Mesothelial cell of epicardium (in vitro differentiated cells): ENCODE results near the gene TMEM252. TPM values are rescaled to one million over a fixed set of nuclear protein-coding genes. Genes with fewer than 3 reads are reported as not detected.

Experiments
- DNase-seq, 2 experiments: peaks; one replicate each; pipeline ENCODE4 v3.0.0; 2021; ENCODE audit warnings: low spot score in 2 of 2; ENCODE audit not compliant: unreplicated experiment in 2 of 2
- H3K27ac Mint-ChIP-seq: 2 replicates; pipeline ENCODE4 v1.8.0; 2021; ENCODE audit warnings: mixed read lengths
- H3K27me3 Mint-ChIP-seq: 2 replicates; pipeline ENCODE4 v1.8.0; 2021; ENCODE audit warnings: low read depth, mixed read lengths
- H3K36me3 Mint-ChIP-seq: 2 replicates; pipeline ENCODE4 v1.8.0; 2021; ENCODE audit warnings: mixed read lengths
- H3K4me1 Mint-ChIP-seq: 2 replicates; pipeline ENCODE4 v1.8.0; 2021; ENCODE audit warnings: mixed read lengths
- H3K4me3 Mint-ChIP-seq: 2 replicates; pipeline ENCODE4 v1.8.0; 2021; ENCODE audit warnings: mild to moderate bottlenecking, moderate library complexity, mixed read lengths
- H3K9me3 Mint-ChIP-seq: 2 replicates; pipeline ENCODE4 v1.8.0; 2021; ENCODE audit warnings: mixed read lengths
- CTCF ChIP-seq: fragments of 200-600 bp; sonication (generic); IDR thresholded peaks from one replicate; pipeline ENCODE4 v1.5.0; 2021; ENCODE audit warnings: antibody characterized with exemption; ENCODE audit not compliant: unreplicated experiment
- total RNA-seq: library from RNA; stranded (reverse); gene quantifications from 3 replicates; pipeline ENCODE4 v1.2.1, GENCODE V29; 2021

TMEM252 gene
- total RNA-seq, 1 donor from 2014 or later: not detected

- no peak overlapping the region for H3K4me3 Mint-ChIP-seq
- no peak for TF ChIP-seq CTCF
- H3K27me3 Mint-ChIP-seq: peaks cover 8% of the 10 kb centered on the region
- DNase-seq: no peak
- peaks cover 17% of the 10 kb centered on the region for H3K9me3 Mint-ChIP-seq
- H3K4me1 Mint-ChIP-seq: peaks cover 30% of the 10 kb centered on the region
- peak overlapping the region; percentile 64 for H3K27ac Mint-ChIP-seq
- no peaks in the 10 kb centered on the region for H3K36me3 Mint-ChIP-seq
Measured at GRCh38 chr9:68522954-68523353, 17.7 kb downstream of the TMEM252 start.

DNA sequence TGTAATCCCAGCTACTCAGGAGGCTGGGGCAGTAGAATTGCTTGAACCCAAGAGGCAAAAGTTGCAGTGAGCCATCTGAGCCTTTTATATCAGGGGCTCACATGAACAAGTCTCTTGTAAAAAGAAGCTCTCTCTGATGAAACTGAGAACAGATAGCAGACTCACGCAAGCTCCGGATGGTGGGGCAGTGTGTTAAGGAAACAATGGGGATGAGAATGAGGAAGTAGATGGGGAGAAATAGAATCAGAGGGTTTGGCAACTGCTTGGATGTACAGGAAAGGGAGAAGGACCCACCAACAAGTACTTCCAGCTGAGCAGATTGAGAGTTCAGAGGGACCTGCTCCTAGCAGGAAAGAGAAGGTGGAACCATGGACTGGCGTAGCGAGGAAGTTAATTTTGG, 18.6 kb downstream of the TMEM252 start:
- no peak for DNase-seq
- Mint-ChIP-seq H3K36me3 (no peaks in the 10 kb centered on the region), H3K27me3 (peaks cover 2% of the 10 kb centered on the region), H3K4me1 (peaks cover 30% of the 10 kb centered on the region), H3K9me3 (peaks cover 23% of the 10 kb centered on the region), H3K27ac (no peak overlapping the region), H3K4me3 (no peak overlapping the region)
- TF ChIP-seq CTCF: no peak

DNA sequence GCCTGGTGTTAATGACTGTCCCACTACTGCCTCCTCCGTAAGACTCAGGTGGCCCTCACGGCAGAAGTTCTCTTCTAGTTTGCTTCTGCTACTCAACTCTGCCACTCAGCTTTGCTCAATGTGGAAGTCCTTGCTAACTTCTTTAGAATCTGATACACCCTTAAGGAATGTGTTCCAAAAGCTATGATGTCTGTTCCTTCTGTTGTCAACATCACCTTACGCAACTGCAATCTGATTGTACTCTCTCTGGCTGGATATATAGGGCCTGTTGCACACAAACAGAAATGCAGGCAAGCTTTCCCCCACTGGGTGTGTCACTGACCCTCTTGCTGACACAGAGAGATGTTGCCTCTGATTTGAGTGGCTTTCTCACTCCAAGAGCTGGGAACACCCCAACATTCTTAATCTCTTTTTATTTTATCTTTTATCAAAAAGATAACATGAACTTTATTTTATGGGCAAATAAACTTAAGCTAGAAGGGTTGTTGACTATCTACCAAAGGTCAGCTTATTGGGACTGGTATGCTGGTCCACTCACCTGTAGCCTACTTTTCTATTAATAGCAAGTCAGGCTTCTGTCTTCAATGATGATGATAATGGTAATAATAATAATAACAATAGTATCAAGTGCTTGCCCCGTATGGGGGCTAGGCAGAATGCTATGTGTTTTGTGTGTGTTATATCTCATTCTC, 25.2 kb downstream of the TMEM252 start:
- no peak overlapping the region for H3K27ac Mint-ChIP-seq
- DNase-seq: no peak
- H3K4me1 Mint-ChIP-seq: no peaks in the 10 kb centered on the region
- H3K4me3 Mint-ChIP-seq: no peak overlapping the region
- no peaks in the 10 kb centered on the region for H3K36me3 Mint-ChIP-seq
- H3K9me3 Mint-ChIP-seq: peaks cover 18% of the 10 kb centered on the region
- no peak for TF ChIP-seq CTCF
- peaks cover 4% of the 10 kb centered on the region for H3K27me3 Mint-ChIP-seq

DNA sequence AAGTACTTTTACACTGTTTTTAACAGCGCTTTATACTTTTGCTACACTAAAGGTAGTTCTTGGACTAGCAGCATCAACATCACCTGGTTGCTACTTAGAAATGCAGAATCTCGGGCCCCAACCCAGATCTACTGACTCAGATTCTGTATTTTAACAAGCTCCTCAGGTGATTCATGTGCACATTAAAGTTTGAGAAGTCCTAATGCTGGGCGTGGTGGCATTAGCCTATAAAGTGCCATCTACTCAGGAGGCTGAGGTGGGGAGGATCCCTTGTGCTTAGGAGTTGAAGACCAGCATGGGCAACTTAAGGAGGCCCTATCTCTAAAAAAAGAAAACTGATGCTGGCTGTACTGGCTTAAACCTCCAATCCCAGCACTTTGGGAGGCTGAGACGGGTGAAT, 26.7 kb downstream of the TMEM252 start:
- Mint-ChIP-seq H3K27me3 (peaks cover 4% of the 10 kb centered on the region), H3K27ac (no peak overlapping the region), H3K4me1 (no peaks in the 10 kb centered on the region), H3K36me3 (no peaks in the 10 kb centered on the region), H3K9me3 (peaks cover 17% of the 10 kb centered on the region), H3K4me3 (no peak overlapping the region)
- no peak for DNase-seq
- no peak for TF ChIP-seq CTCF

DNA sequence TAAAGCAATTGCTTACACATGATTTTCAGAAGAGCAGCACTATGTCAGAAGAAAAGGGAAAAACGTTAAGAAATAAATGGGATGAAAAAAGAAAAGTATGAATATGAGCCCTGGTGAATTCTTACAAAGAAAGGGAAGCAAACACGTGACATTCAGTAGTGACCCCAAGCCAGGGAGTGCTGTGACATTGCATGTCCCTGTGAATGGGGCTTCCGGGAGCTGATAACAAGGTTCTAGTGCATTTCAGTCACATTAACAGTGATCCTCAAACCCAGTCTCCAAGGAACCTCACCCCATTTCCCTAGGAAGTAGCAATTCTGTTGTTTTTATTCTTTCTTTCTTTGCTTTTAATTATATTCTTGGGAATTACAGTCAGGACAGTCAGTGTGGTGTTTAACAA, 27.3 kb downstream of the TMEM252 start:
- no peaks in the 10 kb centered on the region for H3K36me3 Mint-ChIP-seq
- no peak overlapping the region for H3K27ac Mint-ChIP-seq
- no peaks in the 10 kb centered on the region for H3K4me1 Mint-ChIP-seq
- H3K4me3 Mint-ChIP-seq: no peak overlapping the region
- DNase-seq: no peak
- H3K27me3 Mint-ChIP-seq: peaks cover 4% of the 10 kb centered on the region
- no peak for TF ChIP-seq CTCF
- H3K9me3 Mint-ChIP-seq: peaks cover 11% of the 10 kb centered on the region

DNA sequence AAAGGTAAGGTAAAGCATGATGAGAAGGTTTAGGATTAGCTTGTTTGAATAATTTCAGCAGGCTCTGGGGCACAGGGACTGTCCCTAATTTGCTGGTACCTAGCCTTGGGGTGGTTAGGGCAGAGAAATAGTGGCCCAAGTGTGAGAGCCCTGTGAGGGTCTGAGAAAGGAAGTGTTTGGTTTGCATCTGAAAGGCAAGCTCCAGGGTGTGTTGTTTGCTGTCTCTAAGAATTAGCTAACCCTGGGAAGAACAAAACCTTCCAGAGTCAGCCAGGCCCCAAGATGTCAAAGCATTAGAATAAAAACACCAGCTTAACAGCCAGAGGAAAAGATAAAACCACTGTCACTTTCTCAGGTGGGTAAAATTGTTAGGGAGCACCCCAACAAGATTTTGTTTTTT, 31.0 kb downstream of the TMEM252 start:
- no peak for TF ChIP-seq CTCF
- no peak overlapping the region for H3K27ac Mint-ChIP-seq
- H3K4me3 Mint-ChIP-seq: no peak overlapping the region
- H3K4me1 Mint-ChIP-seq: peaks cover 3% of the 10 kb centered on the region
- no peaks in the 10 kb centered on the region for H3K9me3 Mint-ChIP-seq
- H3K36me3 Mint-ChIP-seq: no peaks in the 10 kb centered on the region
- peaks cover 2% of the 10 kb centered on the region for H3K27me3 Mint-ChIP-seq
- no peak for DNase-seq
